ENCODE results near the gene HES1.

The HES1 gene

DNA sequence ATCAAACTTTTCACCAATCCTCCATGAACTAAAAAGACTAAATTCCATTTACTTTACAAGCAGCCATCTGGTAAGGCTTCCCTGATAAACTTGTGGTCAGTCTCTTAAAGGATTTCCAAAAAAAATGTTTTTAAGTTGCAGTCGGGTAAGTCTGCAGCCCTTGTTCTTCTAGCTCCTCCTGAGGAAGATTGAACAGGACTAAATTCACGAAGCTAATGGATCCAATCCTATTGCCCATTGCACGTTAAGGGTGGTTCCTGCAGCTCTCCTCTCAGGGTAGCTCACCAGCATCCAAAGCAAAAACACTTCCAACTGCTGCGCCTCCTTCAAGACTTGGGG is 2.8 kb downstream of the HES1 start:
- WGBS (ENCODE audit: extremely low coverage, insufficient coverage, low lambda C conversion rate): no CpG with 5 or more reads among the region's 4 CpGs
- H3K4me2 ChIP-seq (ENCODE audit: low read length): peak overlapping the region; percentile 0
- no peak overlapping the region for H4K8ac ChIP-seq (ENCODE audit: low read depth, low read length)
- H3K23ac ChIP-seq (ENCODE audit: low read length): no peak overlapping the region
- H3K36me3 ChIP-seq (ENCODE audit: control insufficient read depth, insufficient read depth, low read length): no peaks in the 10 kb centered on the region
- H3K79me2 ChIP-seq (ENCODE audit: control insufficient read depth, insufficient read depth, low read length): peaks cover 16% of the 10 kb centered on the region
- no peak overlapping the region for H2AK5ac ChIP-seq (ENCODE audit: low read length)
- no peak for DNase-seq
- H2BK15ac ChIP-seq (replicated peaks; ENCODE audit: low read depth): no peak overlapping the region
- H3K4me3 ChIP-seq (ENCODE audit: low read length): no peak overlapping the region
- H3K18ac ChIP-seq (ENCODE audit: low read length): peak overlapping the region; percentile 95
- peak overlapping the region; percentile 7 for H3K9ac ChIP-seq (ENCODE audit: low read length)
- peak overlapping the region; percentile 88 for H3K4ac ChIP-seq (ENCODE audit: low read depth, low read length)
- no peaks in the 10 kb centered on the region for H3K79me1 ChIP-seq (ENCODE audit: low read length)
- no peaks in the 10 kb centered on the region for H3K27me3 ChIP-seq (ENCODE audit: insufficient read depth, low read length, poor library complexity)
- peak overlapping the region; percentile 81 for H3K56ac ChIP-seq (ENCODE audit: low read length)
- H3K27ac ChIP-seq (ENCODE audit: low read depth, low read length): no peak overlapping the region
- H4K5ac ChIP-seq (ENCODE audit: low read length): no peak overlapping the region
- H3K4me1 ChIP-seq (ENCODE audit: control insufficient read depth, low read depth, low read length): peaks cover 10% of the 10 kb centered on the region
- H2BK5ac ChIP-seq (ENCODE audit: low read length): no peak overlapping the region
- no peak overlapping the region for H2BK120ac ChIP-seq (ENCODE audit: low read depth, low read length)

DNA sequence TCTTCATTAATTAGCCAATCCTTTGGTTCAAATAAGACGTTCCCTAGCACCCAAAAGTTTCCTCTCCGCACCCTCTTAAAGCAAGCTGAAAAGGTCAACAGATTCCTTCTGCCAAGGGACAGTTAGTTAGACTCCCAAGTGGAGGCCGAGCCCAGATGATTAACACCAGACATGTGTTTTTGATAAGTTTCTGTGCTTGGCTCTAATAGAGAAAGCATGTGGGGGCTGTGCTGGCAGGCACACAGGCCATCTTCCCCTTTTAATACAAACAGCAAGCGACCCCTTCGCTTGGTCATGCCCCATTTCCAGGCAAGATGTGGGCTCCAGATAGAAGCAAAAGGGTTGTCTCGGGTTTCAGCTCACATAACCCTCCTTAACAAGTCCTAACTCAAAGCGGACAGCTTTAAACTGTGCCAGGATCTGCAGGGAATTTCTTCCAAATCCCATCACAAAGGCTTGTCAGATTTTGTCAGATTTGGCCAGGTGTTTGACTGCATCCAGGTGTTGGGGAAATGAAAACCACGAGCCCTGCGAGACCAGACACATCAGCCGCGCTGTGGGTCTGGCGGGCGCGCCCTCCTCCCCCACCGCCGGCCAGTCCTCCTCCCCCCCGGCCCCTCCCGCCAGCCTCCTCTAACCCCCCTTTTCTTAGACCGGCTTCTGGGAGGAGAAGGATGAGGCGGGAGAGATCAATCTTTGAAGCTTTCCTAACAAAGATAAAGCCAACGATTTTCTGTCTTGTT is 3.3 kb downstream of the HES1 start:
- Histone ChIP-seq H2BK120ac (ENCODE audit: low read depth, low read length) (peak overlapping the region; percentile 86), H3K18ac (ENCODE audit: low read length) (peak overlapping the region; percentile 95), H3K79me1 (ENCODE audit: low read length) (no peaks in the 10 kb centered on the region), H3K56ac (ENCODE audit: low read length) (peak overlapping the region; percentile 81), H3K23ac (ENCODE audit: low read length) (no peak overlapping the region), H3K36me3 (ENCODE audit: control insufficient read depth, insufficient read depth, low read length) (no peaks in the 10 kb centered on the region), H3K4me2 (ENCODE audit: low read length) (peak overlapping the region; percentile 13), H3K79me2 (ENCODE audit: control insufficient read depth, insufficient read depth, low read length) (peaks cover 16% of the 10 kb centered on the region), H3K27me3 (ENCODE audit: insufficient read depth, low read length, poor library complexity) (no peaks in the 10 kb centered on the region), H3K27ac (ENCODE audit: low read depth, low read length) (peak overlapping the region; percentile 81), H3K4me3 (ENCODE audit: low read length) (no peak overlapping the region), H2BK5ac (ENCODE audit: low read length) (peak overlapping the region; percentile 69), H3K9ac (ENCODE audit: low read length) (peak overlapping the region; percentile 59), H2BK15ac (replicated peaks; ENCODE audit: low read depth) (peak overlapping the region; percentile 89), H4K5ac (ENCODE audit: low read length) (peak overlapping the region; percentile 37), H2AK5ac (ENCODE audit: low read length) (no peak overlapping the region), H3K4ac (ENCODE audit: low read depth, low read length) (peak overlapping the region; percentile 88), H3K4me1 (ENCODE audit: control insufficient read depth, low read depth, low read length) (peaks cover 10% of the 10 kb centered on the region), H4K8ac (ENCODE audit: low read depth, low read length) (no peak overlapping the region)
- DNase-seq: peak; percentile 87
- WGBS (ENCODE audit: extremely low coverage, insufficient coverage, low lambda C conversion rate): no CpG with 5 or more reads among the region's 21 CpGs

DNA sequence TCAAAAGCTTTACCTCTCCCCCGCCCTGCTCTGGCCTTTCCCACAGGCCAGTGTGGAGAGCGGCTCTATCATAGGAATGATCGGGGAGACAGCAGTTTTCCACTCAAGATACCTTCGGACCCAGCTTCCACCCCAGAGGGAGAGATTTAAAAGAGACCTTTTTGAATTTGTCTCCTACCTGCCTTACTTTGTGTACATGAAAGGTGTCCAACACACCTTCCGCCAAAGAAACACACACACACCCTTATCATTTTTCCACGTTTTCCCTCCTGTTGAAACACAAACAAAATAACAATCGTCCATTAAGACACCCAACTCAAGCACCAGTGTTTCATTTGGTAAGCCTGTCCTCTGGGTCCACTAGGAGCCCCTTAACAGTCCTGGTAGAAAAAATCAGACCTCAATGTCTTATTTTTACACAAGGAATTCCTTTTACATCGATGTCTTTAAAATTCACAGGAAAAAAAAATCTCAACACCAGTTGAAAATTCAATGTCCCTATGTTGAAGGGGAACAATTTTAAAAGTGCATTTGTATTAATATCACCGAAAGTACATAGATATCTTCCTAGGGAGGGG is 4.0 kb downstream of the HES1 start:
- Histone ChIP-seq H3K36me3 (ENCODE audit: control insufficient read depth, insufficient read depth, low read length) (no peaks in the 10 kb centered on the region), H2AK5ac (ENCODE audit: low read length) (peak overlapping the region; percentile 73), H3K9ac (ENCODE audit: low read length) (peak overlapping the region; percentile 59), H3K4me1 (ENCODE audit: control insufficient read depth, low read depth, low read length) (peaks cover 10% of the 10 kb centered on the region), H3K4me3 (ENCODE audit: low read length) (no peak overlapping the region), H3K23ac (ENCODE audit: low read length) (no peak overlapping the region), H2BK15ac (replicated peaks; ENCODE audit: low read depth) (peak overlapping the region; percentile 89), H3K79me1 (ENCODE audit: low read length) (no peaks in the 10 kb centered on the region), H2BK120ac (ENCODE audit: low read depth, low read length) (peak overlapping the region; percentile 86), H3K4me2 (ENCODE audit: low read length) (peak overlapping the region; percentile 13), H3K18ac (ENCODE audit: low read length) (peak overlapping the region; percentile 95), H3K79me2 (ENCODE audit: control insufficient read depth, insufficient read depth, low read length) (peaks cover 16% of the 10 kb centered on the region), H3K27me3 (ENCODE audit: insufficient read depth, low read length, poor library complexity) (no peaks in the 10 kb centered on the region), H4K8ac (ENCODE audit: low read depth, low read length) (no peak overlapping the region), H2BK5ac (ENCODE audit: low read length) (peak overlapping the region; percentile 69), H4K5ac (ENCODE audit: low read length) (peak overlapping the region; percentile 37), H3K56ac (ENCODE audit: low read length) (peak overlapping the region; percentile 81), H3K4ac (ENCODE audit: low read depth, low read length) (peak overlapping the region; percentile 88), H3K27ac (ENCODE audit: low read depth, low read length) (peak overlapping the region; percentile 81)
- peak; percentile 40 for DNase-seq
- WGBS (ENCODE audit: extremely low coverage, insufficient coverage, low lambda C conversion rate): no CpG with 5 or more reads among the region's 9 CpGs

DNA sequence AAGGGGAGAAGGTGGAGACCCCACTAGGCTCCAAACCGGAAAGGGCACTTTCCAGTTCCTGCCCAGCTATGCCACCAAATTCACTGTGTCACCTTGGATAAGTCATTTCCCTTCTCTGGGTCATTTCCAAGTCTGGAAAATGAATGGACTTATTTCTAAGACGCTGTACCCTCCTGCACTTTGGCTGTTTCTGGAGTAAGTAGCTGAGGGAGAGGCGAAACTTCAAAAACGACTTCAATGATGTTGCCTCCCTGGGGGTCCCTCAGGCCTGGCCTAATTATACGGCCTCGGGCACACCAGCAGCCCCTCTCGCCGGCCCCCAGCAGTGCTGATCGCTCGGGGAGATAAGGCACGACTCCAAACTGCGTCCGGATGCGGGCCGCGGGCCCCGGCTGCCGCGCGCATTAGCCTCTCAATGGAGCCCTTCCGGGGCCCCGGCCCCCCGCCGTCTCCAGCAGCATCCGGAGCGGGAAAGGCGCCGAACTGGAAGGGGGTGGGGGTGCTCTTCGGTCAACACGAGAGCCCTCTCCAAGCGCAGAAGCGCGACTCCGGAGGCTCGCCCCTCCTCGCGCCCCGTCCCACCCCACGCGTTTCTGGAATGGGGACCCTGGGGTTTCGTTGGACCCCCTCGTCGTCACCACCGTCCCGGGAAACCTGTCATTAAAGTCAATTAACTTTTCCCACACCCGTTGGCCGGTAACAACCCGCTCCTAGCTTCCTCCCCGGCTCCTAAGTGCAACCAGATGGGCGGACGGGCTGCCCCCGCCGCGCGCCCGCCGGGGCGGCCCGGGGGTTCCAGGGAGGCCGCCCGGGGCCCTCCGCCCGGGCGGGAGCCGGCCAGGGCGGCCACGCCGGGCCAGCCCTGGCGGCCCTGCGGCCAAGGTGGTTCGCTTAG is 4.8 kb downstream of the HES1 start:
- Histone ChIP-seq H3K79me2 (ENCODE audit: control insufficient read depth, insufficient read depth, low read length) (peaks cover 16% of the 10 kb centered on the region), H3K36me3 (ENCODE audit: control insufficient read depth, insufficient read depth, low read length) (no peaks in the 10 kb centered on the region), H4K5ac (ENCODE audit: low read length) (no peak overlapping the region), H3K27ac (ENCODE audit: low read depth, low read length) (peak overlapping the region; percentile 100), H4K8ac (ENCODE audit: low read depth, low read length) (peak overlapping the region; percentile 98), H3K23ac (ENCODE audit: low read length) (no peak overlapping the region), H3K4me1 (ENCODE audit: control insufficient read depth, low read depth, low read length) (peaks cover 10% of the 10 kb centered on the region), H3K27me3 (ENCODE audit: insufficient read depth, low read length, poor library complexity) (no peaks in the 10 kb centered on the region), H3K56ac (ENCODE audit: low read length) (peak overlapping the region; percentile 87), H2BK5ac (ENCODE audit: low read length) (peak overlapping the region; percentile 85), H2AK5ac (ENCODE audit: low read length) (no peak overlapping the region), H2BK120ac (ENCODE audit: low read depth, low read length) (peak overlapping the region; percentile 100), H3K79me1 (ENCODE audit: low read length) (no peaks in the 10 kb centered on the region), H3K4ac (ENCODE audit: low read depth, low read length) (peak overlapping the region; percentile 91), H3K9ac (ENCODE audit: low read length) (peak overlapping the region; percentile 73), H3K4me3 (ENCODE audit: low read length) (no peak overlapping the region), H2BK15ac (replicated peaks; ENCODE audit: low read depth) (peak overlapping the region; percentile 61), H3K4me2 (ENCODE audit: low read length) (peak overlapping the region; percentile 49), H3K18ac (ENCODE audit: low read length) (peak overlapping the region; percentile 100)
- WGBS (ENCODE audit: extremely low coverage, insufficient coverage, low lambda C conversion rate): no CpG with 5 or more reads among the region's 71 CpGs
- peak; percentile 91 for DNase-seq

DNA sequence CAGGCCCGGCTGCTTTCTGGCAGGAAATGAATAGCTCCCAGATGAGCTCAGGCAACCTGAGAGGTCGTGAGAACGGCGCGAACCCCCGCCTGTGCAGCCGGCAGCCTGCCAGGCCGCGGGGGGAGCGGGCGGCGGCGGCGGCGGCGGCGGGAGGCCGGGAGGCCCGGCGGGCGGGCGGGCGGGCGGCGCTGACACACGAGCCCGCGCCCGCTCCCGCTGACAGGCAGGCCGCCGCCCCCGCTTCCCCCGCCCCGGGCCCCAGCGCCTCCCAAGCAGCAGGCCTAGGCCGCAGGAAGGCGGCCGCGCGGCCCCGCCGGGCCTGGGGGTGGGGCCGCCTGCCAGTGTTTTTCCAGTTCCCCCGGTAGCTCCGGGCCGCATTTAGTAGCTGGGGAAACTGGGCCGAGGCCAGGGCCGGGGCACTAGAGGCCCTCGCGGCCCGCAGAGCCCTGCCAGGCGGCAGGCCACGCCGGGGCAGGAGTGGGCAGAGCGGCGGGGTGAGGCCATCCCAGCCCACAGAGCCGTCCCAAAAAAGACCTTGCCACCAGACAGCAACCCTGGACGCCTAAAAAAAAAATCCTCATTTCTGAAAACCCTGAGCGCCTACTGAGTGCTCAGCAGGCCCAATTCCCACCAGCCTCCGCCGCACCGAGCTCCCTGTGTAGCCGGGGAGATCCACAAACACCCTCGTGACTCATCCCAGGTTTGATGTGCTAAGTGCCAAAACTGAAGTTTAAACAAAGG is 5.6 kb downstream of the HES1 start:
- H3K27ac ChIP-seq (ENCODE audit: low read depth, low read length): peak overlapping the region; percentile 100
- no peaks in the 10 kb centered on the region for H3K27me3 ChIP-seq (ENCODE audit: insufficient read depth, low read length, poor library complexity)
- H3K18ac ChIP-seq (ENCODE audit: low read length): peak overlapping the region; percentile 100
- DNase-seq: peak; percentile 98
- H2AK5ac ChIP-seq (ENCODE audit: low read length): peak overlapping the region; percentile 70
- peak overlapping the region; percentile 64 for H4K5ac ChIP-seq (ENCODE audit: low read length)
- peak overlapping the region; percentile 76 for H3K9ac ChIP-seq (ENCODE audit: low read length)
- H3K4me1 ChIP-seq (ENCODE audit: control insufficient read depth, low read depth, low read length): peaks cover 10% of the 10 kb centered on the region
- no peak overlapping the region for H2BK15ac ChIP-seq (replicated peaks; ENCODE audit: low read depth)
- H3K79me1 ChIP-seq (ENCODE audit: low read length): no peaks in the 10 kb centered on the region
- H3K79me2 ChIP-seq (ENCODE audit: control insufficient read depth, insufficient read depth, low read length): peaks cover 12% of the 10 kb centered on the region
- no peak overlapping the region for H3K4me3 ChIP-seq (ENCODE audit: low read length)
- H3K4ac ChIP-seq (ENCODE audit: low read depth, low read length): peak overlapping the region; percentile 91
- peak overlapping the region; percentile 86 for H2BK5ac ChIP-seq (ENCODE audit: low read length)
- no peak overlapping the region for H3K23ac ChIP-seq (ENCODE audit: low read length)
- peak overlapping the region; percentile 88 for H3K56ac ChIP-seq (ENCODE audit: low read length)
- peak overlapping the region; percentile 100 for H2BK120ac ChIP-seq (ENCODE audit: low read depth, low read length)
- no peaks in the 10 kb centered on the region for H3K36me3 ChIP-seq (ENCODE audit: control insufficient read depth, insufficient read depth, low read length)
- no CpG with 5 or more reads among the region's 65 CpGs for WGBS (ENCODE audit: extremely low coverage, insufficient coverage, low lambda C conversion rate)
- H4K8ac ChIP-seq (ENCODE audit: low read depth, low read length): peak overlapping the region; percentile 95
- no peak overlapping the region for H3K4me2 ChIP-seq (ENCODE audit: low read length)
